HUDEP-2 (cell line): Measurements from ENCODE around the gene SLC6A6.

Experiments
- DNase-seq, 76 experiments: peaks; one replicate each; lab custom pipeline; 2025; ENCODE audit not compliant: unreplicated experiment in 76 of 76; lab: John Stamatoyannopoulos, UW

The SLC6A6 gene

GRCh38 chr3:14481018-14481645 is 78.7 kb downstream of the SLC6A6 start:
- DNase-seq, result no peak

- no peak for DNase-seq
Measured at GRCh38 chr3:14481646-14482036, 79.2 kb downstream of the SLC6A6 start.

GRCh38 chr3:14482271-14482721 is 79.9 kb downstream of the SLC6A6 start:
- no peak for DNase-seq

GRCh38 chr3:14483286-14483685 is 80.9 kb downstream of the SLC6A6 start:
- DNase-seq, result no peak

GRCh38 chr3:14484741-14485140 is 82.3 kb downstream of the SLC6A6 start:
- no peak for DNase-seq

GRCh38 chr3:14485981-14486380 is 83.6 kb downstream of the SLC6A6 start:
- DNase-seq, result no peak

GRCh38 chr3:14486460-14486859 is 84.1 kb downstream of the SLC6A6 start:
- DNase-seq, result no peak

- DNase-seq, result no peak
Measured at GRCh38 chr3:14487086-14487485, 84.7 kb downstream of the SLC6A6 start.

- DNase-seq, result no peak
Measured at GRCh38 chr3:14487821-14488220, 85.4 kb downstream of the SLC6A6 start.

- no peak for DNase-seq
Measured at GRCh38 chr3:14488286-14489041, 86.1 kb downstream of the SLC6A6 start.

- DNase-seq, result no peak
Measured at GRCh38 chr3:14489641-14490040, 87.2 kb downstream of the SLC6A6 start.

GRCh38 chr3:14490255-14490654 is 87.8 kb downstream of the SLC6A6 start:
- no peak for DNase-seq

- DNase-seq, result no peak
Measured at GRCh38 chr3:14490831-14491230, 88.4 kb downstream of the SLC6A6 start.

GRCh38 chr3:14491396-14492190 is 89.2 kb downstream of the SLC6A6 start:
- no peak for DNase-seq

- DNase-seq, result no peak
Measured at GRCh38 chr3:14492948-14493881, 90.8 kb downstream of the SLC6A6 start.

GRCh38 chr3:14494279-14494972 is 92.0 kb downstream of the SLC6A6 start:
- no peak for DNase-seq

- DNase-seq, result no peak
Measured at GRCh38 chr3:14494973-14495300, 92.5 kb downstream of the SLC6A6 start.

GRCh38 chr3:14496351-14496750 is 93.9 kb downstream of the SLC6A6 start:
- no peak for DNase-seq

- DNase-seq, result no peak
Measured at GRCh38 chr3:14497321-14497720, 94.9 kb downstream of the SLC6A6 start.

GRCh38 chr3:14502472-14502871 is 100.1 kb downstream of the SLC6A6 start:
- no peak for DNase-seq
